H9 (cell line): Measurements from ENCODE around the gene DDX4. TPM values are rescaled to one million over a fixed set of nuclear protein-coding genes. Genes with fewer than 3 reads are reported as not detected.

Experiments
- DNase-seq: peaks from one replicate; pipeline ENCODE4 v3.0.0-alpha.2; 2017
- H2AFZ ChIP-seq: one replicate; pipeline ENCODE4 v1.6.1; 2013; ENCODE audit warnings: mild to moderate bottlenecking, low read length, control low read depth, moderate library complexity
- H2AK5ac ChIP-seq: 2 replicates; pipeline ENCODE4 v1.6.1; 2013; ENCODE audit warnings: low read length, control low read depth, mixed read lengths; ENCODE audit not compliant: insufficient read length
- H2BK120ac ChIP-seq: one replicate; pipeline ENCODE4 v1.6.1; 2013; ENCODE audit warnings: low read depth, mild to moderate bottlenecking, low read length, control low read depth, inconsistent platforms; ENCODE audit not compliant: poor library complexity, severe bottlenecking
- H2BK12ac ChIP-seq: 2 replicates; pipeline ENCODE4 v1.6.1; 2013; ENCODE audit warnings: low read length, control low read depth, mixed read lengths, low read depth; ENCODE audit not compliant: insufficient read length
- H2BK15ac ChIP-seq: 2 replicates; pipeline ENCODE4 v1.6.1; 2013; ENCODE audit warnings: low read depth, low read length, control low read depth
- H2BK20ac ChIP-seq: one replicate; pipeline ENCODE4 v1.6.1; 2013; ENCODE audit warnings: low read depth, mild to moderate bottlenecking, low read length, control low read depth, inconsistent platforms; ENCODE audit not compliant: poor library complexity, severe bottlenecking
- H2BK5ac ChIP-seq: 2 replicates; pipeline ENCODE4 v1.6.1; 2013; ENCODE audit warnings: low read length, control low read depth, mixed read lengths; ENCODE audit not compliant: insufficient read length
- H3K14ac ChIP-seq: 2 replicates; pipeline ENCODE4 v1.6.1; 2013; ENCODE audit warnings: low read length, control low read depth; ENCODE audit not compliant: insufficient read depth
- H3K18ac ChIP-seq: 2 replicates; pipeline ENCODE4 v1.6.1; 2013; ENCODE audit warnings: low read depth, mild to moderate bottlenecking, mixed read lengths, low read length, control low read depth; ENCODE audit not compliant: insufficient read length
- H3K23ac ChIP-seq: 2 replicates; pipeline ENCODE4 v1.6.1; 2013; ENCODE audit warnings: low read length, control low read depth, mixed read lengths, low read depth; ENCODE audit not compliant: insufficient read length
- H3K23me2 ChIP-seq: 2 replicates; pipeline ENCODE4 v1.6.1; 2013; ENCODE audit warnings: low read depth, mild to moderate bottlenecking, mixed read lengths, low read length, control low read depth; ENCODE audit not compliant: insufficient read length, poor library complexity, severe bottlenecking
- H3K27ac ChIP-seq: 2 replicates; pipeline ENCODE4 v1.5.1; 2013; ENCODE audit warnings: low read length, control low read depth, mixed read lengths, low read depth; ENCODE audit not compliant: insufficient read length
- H3K27me3 ChIP-seq: 2 replicates; pipeline ENCODE4 v1.6.1; 2013; ENCODE audit warnings: low read length, control low read depth, inconsistent platforms; ENCODE audit not compliant: insufficient read depth
- H3K4ac ChIP-seq: 2 replicates; pipeline ENCODE4 v1.6.1; 2013; ENCODE audit warnings: low read depth, mild to moderate bottlenecking, control low read depth, inconsistent platforms, low read length, moderate library complexity
- H3K4me1 ChIP-seq: 2 replicates; pipeline ENCODE4 v1.6.1; 2013; ENCODE audit warnings: low read length, control low read depth, inconsistent platforms; ENCODE audit not compliant: insufficient read depth
- H3K4me2 ChIP-seq: 2 replicates; pipeline ENCODE4 v1.6.1; 2013; ENCODE audit warnings: low read length, control low read depth, mixed read lengths; ENCODE audit not compliant: insufficient read length, insufficient read depth
- H3K56ac ChIP-seq: 2 replicates; pipeline ENCODE4 v1.6.1; 2013; ENCODE audit warnings: low read depth, mild to moderate bottlenecking, mixed read lengths, low read length, control low read depth; ENCODE audit not compliant: insufficient read length
- H3K79me1 ChIP-seq: 2 replicates; pipeline ENCODE4 v1.6.1; 2013; ENCODE audit warnings: low read depth, mild to moderate bottlenecking, moderate library complexity, low read length, control low read depth, inconsistent platforms; ENCODE audit not compliant: insufficient read depth, poor library complexity, severe bottlenecking
- H3K79me2 ChIP-seq: 2 replicates; pipeline ENCODE4 v1.6.1; 2013; ENCODE audit warnings: low read length, control low read depth, inconsistent platforms; ENCODE audit not compliant: insufficient read depth
- H3K9ac ChIP-seq: 2 replicates; pipeline ENCODE4 v1.6.1; 2013; ENCODE audit warnings: low read length, control low read depth, mixed read lengths; ENCODE audit not compliant: insufficient read length; ENCODE audit errors: extremely low read depth
- H3K9me3 ChIP-seq: one replicate; pipeline ENCODE4 v1.6.1; 2013; ENCODE audit warnings: low read depth, low read length, inconsistent platforms; ENCODE audit not compliant: control insufficient read depth
- H3T11ph ChIP-seq: one replicate; pipeline ENCODE4 v1.6.1; 2013; ENCODE audit warnings: mild to moderate bottlenecking, low read length, control low read depth, inconsistent platforms
- H4K20me1 ChIP-seq: one replicate; pipeline ENCODE4 v1.6.1; 2013; ENCODE audit not compliant: control insufficient read depth, insufficient read length, insufficient read depth
- H4K5ac ChIP-seq: 2 replicates; pipeline ENCODE4 v1.6.1; 2013; ENCODE audit warnings: low read depth, mild to moderate bottlenecking, mixed read lengths, low read length, control low read depth; ENCODE audit not compliant: insufficient read length
- H4K8ac ChIP-seq: replicated peaks from 2 replicates; pipeline ENCODE4 v1.6.1; 2013; ENCODE audit warnings: low read length, control low read depth, mixed read lengths, low read depth; ENCODE audit not compliant: insufficient read length
- H4K91ac ChIP-seq: 2 replicates; pipeline ENCODE4 v1.6.1; 2013; ENCODE audit warnings: low read depth, mild to moderate bottlenecking, moderate library complexity, mixed read lengths, low read length, control low read depth; ENCODE audit not compliant: insufficient read length
- H3K27ac Mint-ChIP-seq, 3 experiments: 2 replicates in 2 of 3; 3 replicates in 1 of 3; pipeline ENCODE4 v1.8.0; 2020 to 2021; ENCODE audit warnings: mixed read lengths in 3 of 3, mild to moderate bottlenecking in 1 of 3, moderate library complexity in 1 of 3
- H3K27me3 Mint-ChIP-seq: 2 replicates; pipeline ENCODE4 v1.8.0; 2021; ENCODE audit warnings: low read depth, mild to moderate bottlenecking, moderate library complexity, mixed read lengths
- H3K36me3 Mint-ChIP-seq, 3 experiments: 2 replicates in 2 of 3; 3 replicates in 1 of 3; pipeline ENCODE4 v1.8.0; 2020 to 2021; ENCODE audit warnings: low read depth in 3 of 3, mixed read lengths in 3 of 3; ENCODE audit not compliant: insufficient read depth in 1 of 3
- H3K4me1 Mint-ChIP-seq, 2 experiments: 2 replicates each; pipeline ENCODE4 v1.8.0; 2020; ENCODE audit warnings: mixed read lengths in 2 of 2
- H3K4me3 Mint-ChIP-seq, 2 experiments: 2 replicates in 1 of 2; 3 replicates in 1 of 2; pipeline ENCODE4 v1.8.0; 2020 to 2021; ENCODE audit warnings: mild to moderate bottlenecking in 2 of 2, mixed read lengths in 2 of 2, moderate library complexity in 1 of 2
- H3K9me3 Mint-ChIP-seq, 2 experiments: 2 replicates in 1 of 2; 3 replicates in 1 of 2; pipeline ENCODE4 v1.8.0; 2020; ENCODE audit warnings: mild to moderate bottlenecking in 2 of 2, mixed read lengths in 2 of 2, moderate library complexity in 1 of 2
- WGBS: extraction: QIAGEN DNeasy Blood & Tissue Kit; methylation state at CpG from one replicate; pipeline ENCODE4 v1.1.7; 2013; ENCODE audit warnings: missing lambda C conversion rate, low lambda C conversion rate, mixed read lengths; ENCODE audit not compliant: insufficient read length; ENCODE audit errors: extremely low coverage; 5-methylcytosine and 5-hydroxymethylcytosine counted together
- total RNA-seq: library from RNA; stranded (reverse); gene quantifications from 2 replicates; pipeline ENCODE4 v1.2.1, GENCODE V29; 2021
- TF ChIP-seq, protein P1 (sequence below): fragments of 200-600 bp; sonication (generic); conservative IDR thresholded peaks from 3 replicates; pipeline ENCODE4 v1.8.0; 2021; ENCODE audit warnings: antibody characterized with exemption, mild to moderate bottlenecking

Gene DDX4
- total RNA-seq, 1 experiment from 2014 or later: not detected

DNA sequence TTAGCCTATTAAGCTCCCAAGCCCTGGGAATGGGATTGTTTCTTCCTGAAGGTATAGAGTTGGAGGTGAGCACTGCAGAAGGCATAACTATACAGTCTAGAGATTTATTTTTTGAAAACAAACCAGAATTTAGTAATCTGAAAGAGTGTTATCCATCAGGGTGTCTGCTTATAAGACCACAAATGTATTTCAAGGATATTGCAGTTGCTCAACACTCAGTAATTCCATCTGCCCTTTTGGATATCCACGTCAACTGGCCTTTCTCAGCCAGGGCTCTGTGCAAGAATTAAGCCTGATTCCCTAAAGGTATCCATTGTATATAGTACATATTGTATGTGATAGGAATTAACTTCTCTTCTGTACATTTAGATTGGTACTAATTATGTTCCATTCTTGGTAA lies 98.3 kb downstream of the DDX4 start:
- Histone ChIP-seq H4K8ac (no peak overlapping the region), H4K5ac (no peak overlapping the region), H3T11ph (no peak overlapping the region), H2BK120ac (no peak overlapping the region), H4K91ac (no peak overlapping the region), H3K9ac (no peak overlapping the region), H3K79me2 (no peaks in the 10 kb centered on the region), H2AFZ (no peak overlapping the region), H3K14ac (no peak overlapping the region), H3K23me2 (no peaks in the 10 kb centered on the region), H3K56ac (no peak overlapping the region), H3K4me2 (no peak overlapping the region), H3K27me3 (no peaks in the 10 kb centered on the region), H3K9me3 (no peaks in the 10 kb centered on the region), H2BK5ac (no peak overlapping the region), H3K4me1 (no peaks in the 10 kb centered on the region), H3K4ac (no peak overlapping the region), H3K23ac (no peak overlapping the region), H3K18ac (no peak overlapping the region), H2BK15ac (no peak overlapping the region), H3K79me1 (no peaks in the 10 kb centered on the region), H2AK5ac (no peak overlapping the region), H2BK20ac (no peak overlapping the region), H4K20me1 (no peaks in the 10 kb centered on the region), H2BK12ac (no peak overlapping the region), H3K27ac (no peak overlapping the region)
- TF ChIP-seq, protein P1, sequence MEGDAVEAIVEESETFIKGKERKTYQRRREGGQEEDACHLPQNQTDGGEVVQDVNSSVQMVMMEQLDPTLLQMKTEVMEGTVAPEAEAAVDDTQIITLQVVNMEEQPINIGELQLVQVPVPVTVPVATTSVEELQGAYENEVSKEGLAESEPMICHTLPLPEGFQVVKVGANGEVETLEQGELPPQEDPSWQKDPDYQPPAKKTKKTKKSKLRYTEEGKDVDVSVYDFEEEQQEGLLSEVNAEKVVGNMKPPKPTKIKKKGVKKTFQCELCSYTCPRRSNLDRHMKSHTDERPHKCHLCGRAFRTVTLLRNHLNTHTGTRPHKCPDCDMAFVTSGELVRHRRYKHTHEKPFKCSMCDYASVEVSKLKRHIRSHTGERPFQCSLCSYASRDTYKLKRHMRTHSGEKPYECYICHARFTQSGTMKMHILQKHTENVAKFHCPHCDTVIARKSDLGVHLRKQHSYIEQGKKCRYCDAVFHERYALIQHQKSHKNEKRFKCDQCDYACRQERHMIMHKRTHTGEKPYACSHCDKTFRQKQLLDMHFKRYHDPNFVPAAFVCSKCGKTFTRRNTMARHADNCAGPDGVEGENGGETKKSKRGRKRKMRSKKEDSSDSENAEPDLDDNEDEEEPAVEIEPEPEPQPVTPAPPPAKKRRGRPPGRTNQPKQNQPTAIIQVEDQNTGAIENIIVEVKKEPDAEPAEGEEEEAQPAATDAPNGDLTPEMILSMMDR: no peak
- Mint-ChIP-seq H3K9me3 (no peaks in the 10 kb centered on the region; a peak in 2 of 5 replicates), H3K4me3 (no peak overlapping the region), H3K27ac (no peak overlapping the region), H3K4me1 (no peaks in the 10 kb centered on the region), H3K27me3 (peaks cover 4% of the 10 kb centered on the region; the same call in 1 of the 2 replicates), H3K36me3 (no peaks in the 10 kb centered on the region; a peak in 1 of 7 replicates)
- no CpG with 5 or more reads among the region's 1 CpG for WGBS
- no peak for DNase-seq
